GM12892 (cell line): ENCODE results near the gene PGLYRP3.

Experiments
- POLR2A ChIP-seq: IDR thresholded peaks from 2 replicates; pipeline ENCODE4 v1.6.1; 2011; ENCODE audit warnings: low read depth, low read length, control low read depth
- POLR2AphosphoS5 ChIP-seq: IDR thresholded peaks from 2 replicates; pipeline ENCODE4 v1.6.1; 2011; ENCODE audit warnings: low read depth, low read length, control low read depth

DNA sequence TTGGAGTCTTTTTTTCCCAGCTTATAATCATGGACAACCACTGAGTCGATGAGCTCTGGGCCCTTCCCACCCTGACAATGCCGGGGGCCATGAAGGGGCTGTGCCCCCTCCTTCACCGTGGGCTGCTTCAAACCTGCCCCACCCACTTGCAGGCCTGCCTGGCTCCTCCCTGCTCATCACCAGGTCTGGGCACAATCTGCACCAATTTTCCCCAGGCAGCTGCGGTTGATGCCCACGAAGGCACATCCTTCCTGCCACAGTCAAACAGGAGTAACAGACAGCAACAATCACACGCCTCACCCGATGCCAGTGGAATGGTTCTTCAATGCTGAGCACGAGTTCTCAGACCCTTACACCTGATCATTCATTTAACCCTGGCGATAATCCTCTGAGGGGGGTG lies 18.9 kb downstream of the PGLYRP3 start:
- TF ChIP-seq POLR2AphosphoS5 (no peak), POLR2A (no peak)
